Ovary (tissue), 9 donors: ENCODE results near the gene LHX4. TPM values are rescaled to one million over a fixed set of nuclear protein-coding genes. Genes with fewer than 3 reads are reported as not detected.

Experiments used
- DNase-seq, 5 donors: peaks; one replicate each; pipeline ENCODE4 v3.0.0-alpha.2; 2019 to 2020
- H3K27ac ChIP-seq, 2 donors: fragments of 200-600 bp; one replicate each; pipeline versions ENCODE4 v1.5.1 to v1.8.0; 2019 to 2022
- H3K27me3 ChIP-seq: fragments of 200-600 bp; one replicate; pipeline ENCODE4 v1.8.0; 2022
- H3K36me3 ChIP-seq: fragments of 200-600 bp; sonication (generic); one replicate; pipeline ENCODE4 v1.5.1; 2019
- H3K4me1 ChIP-seq: one replicate; pipeline ENCODE4 v1.8.1; 2013; ENCODE audit warnings: mild to moderate bottlenecking, moderate library complexity; ENCODE audit not compliant: insufficient read depth
- H3K4me3 ChIP-seq: fragments of 200-600 bp; sonication (generic); one replicate; pipeline ENCODE4 v1.5.1; 2017
- H3K9me3 ChIP-seq, 2 donors: fragments of 200-600 bp in 1 of 2; sonication (generic) in 1 of 2; one replicate each; pipeline versions ENCODE4 v1.5.1 to v1.8.1; 2013 to 2019; ENCODE audit warnings: mild to moderate bottlenecking in 1 of 2, moderate library complexity in 1 of 2
- CTCF ChIP-seq, 3 donors: fragments of 450-650 bp in 2 of 3; fragments of 200-600 bp in 1 of 3; IDR thresholded peaks; one replicate each; pipeline versions ENCODE4 v1.5.1 to v1.8.0; 2016 to 2022; ENCODE audit warnings: antibody characterized with exemption in 3 of 3, mild to moderate bottlenecking in 1 of 3
- EP300 ChIP-seq: sonication (generic); formaldehyde crosslinking; IDR thresholded peaks from one replicate; pipeline ENCODE4 v1.6.1; 2017; ENCODE audit warnings: antibody characterized with exemption
- POLR2A ChIP-seq: fragments of 450-650 bp; IDR thresholded peaks from one replicate; pipeline ENCODE4 v1.6.1; 2017; ENCODE audit warnings: antibody characterized with exemption, mild to moderate bottlenecking, moderate library complexity
- WGBS, 3 donors: extraction: QIAGEN DNeasy Blood & Tissue Kit in 1 of 3; methylation state at CpG; one replicate each; pipeline versions ENCODE4 v1.1.5 to v1.1.7; 2013 to 2017; 5-methylcytosine and 5-hydroxymethylcytosine counted together
- intact Hi-C, 4 donors: fragments of 100-400 bp; cut with DNase I; formaldehyde crosslinking; loops; one replicate each; pipeline versions ENCODE4 v1.11.0 to v1.15.1; 2022 to 2023
- polyA plus RNA-seq, 2 donors: library from polyadenylated mRNA; stranded (reverse); fragments of 200-250 nt in 1 of 2; fragments of 350-450 nt in 1 of 2; fragmentation: Illumina TruSeq in 1 of 2; extraction: RNeasy Lipid Tissue Mini Kit (QIAGEN cat#74804) in 1 of 2; gene quantifications; one replicate each; pipeline ENCODE4 v1.2.3, GENCODE V29; 2013 to 2014
- total RNA-seq, 7 donors: library from RNA; depleted of rRNA in 2 of 7; stranded (reverse); fragments of >200 nt in 2 of 7; fragmentation: NEBNext Ultra II Directional in 3 of 7; extraction: Animal tissue kit (Norgen Biotek cat#: 25700) in 3 of 7; gene quantifications; one replicate each; pipeline versions ENCODE4 v1.1.0 to v1.2.4, GENCODE V29; 2016 to 2023
- donor health status: DM: no; HTN: no; CAD: no; lungs with moderate emphysema.
- donor health status: DM: no; HTN: no; CAD: no.
- donor health status: Bipolar disorder and iron deficiency.
- donor health status: DM: yes; HTN: yes; CAD: no.
- donor health status: DM: no; HTN: no; CAD: no.
- donor health status: DM: yes; HTN: yes; CAD: no.

The LHX4 gene
- total and polyA plus RNA-seq, 9 donors = 0.05 to 0.10 TPM; not detected in 7

GRCh38 chr1:180186831-180187230, 43.2 kb upstream of the LHX4 start:
- intact Hi-C loops = loop anchor here in 3 of 4 donors (10.0 kb wide), 3 partner anchors 112 to 482 kb away; no protein-coding TSS in a partner anchor
- Histone ChIP-seq H3K4me1 (no peaks in the 10 kb centered on the region), H3K27ac (no peak overlapping the region), H3K27me3 (no peaks in the 10 kb centered on the region), H3K4me3 (no peak overlapping the region), H3K36me3 (no peaks in the 10 kb centered on the region), H3K9me3 (no peaks in the 10 kb centered on the region)
- no peak for TF ChIP-seq CTCF (IDR thresholded peaks at IDR 0.05)
- TF ChIP-seq POLR2A = no peak
- no peak for TF ChIP-seq EP300
- 64 to 74% (median 68%) methylated on average over 8 of the region's 8 CpGs for WGBS, 3 donors
- DNase-seq = no peak

- DNase-seq = no peak
- Histone ChIP-seq H3K9me3 (no peaks in the 10 kb centered on the region), H3K27ac (no peak overlapping the region), H3K27me3 (no peaks in the 10 kb centered on the region), H3K4me1 (no peaks in the 10 kb centered on the region), H3K36me3 (no peaks in the 10 kb centered on the region), H3K4me3 (no peak overlapping the region)
- TF ChIP-seq POLR2A (no peak), CTCF (IDR thresholded peaks at IDR 0.05) (no peak), EP300 (no peak)
- 86 to 90% (median 89%) methylated on average over 5 of the region's 5 CpGs for WGBS, 3 donors
- intact Hi-C loops = loop anchor here in 3 of 4 donors (10.0 kb wide), 3 partner anchors 113 to 483 kb away; no protein-coding TSS in a partner anchor
These were observed 42.4 kb upstream of the LHX4 start for GRCh38 chr1:180187626-180188025.

GRCh38 chr1:180188091-180188506, 42.0 kb upstream of the LHX4 start:
- H3K4me3 ChIP-seq = no peak overlapping the region
- no peak for TF ChIP-seq POLR2A
- TF ChIP-seq CTCF (IDR thresholded peaks at IDR 0.05) = peak in 1 of 3 donors; percentile 10
- no peaks in the 10 kb centered on the region for H3K9me3 ChIP-seq
- DNase-seq = peak in 2 of 5 donors; percentile 50 to 56
- no peaks in the 10 kb centered on the region for H3K4me1 ChIP-seq
- intact Hi-C loops = loop anchor here in 3 of 4 donors (10.0 kb wide), 3 partner anchors 113 to 483 kb away; no protein-coding TSS in a partner anchor
- no peaks in the 10 kb centered on the region for H3K27me3 ChIP-seq
- no peaks in the 10 kb centered on the region for H3K36me3 ChIP-seq
- 38 to 52% (median 46%) methylated on average over 8 of the region's 8 CpGs for whole genome bisulfite sequencing, 3 donors
- no peak overlapping the region for H3K27ac ChIP-seq

GRCh38 chr1:180188684-180189175, 41.3 kb upstream of the LHX4 start:
- Histone ChIP-seq H3K36me3 (no peaks in the 10 kb centered on the region), H3K4me3 (no peak overlapping the region), H3K4me1 (no peaks in the 10 kb centered on the region), H3K27me3 (no peaks in the 10 kb centered on the region), H3K27ac (no peak overlapping the region), H3K9me3 (no peaks in the 10 kb centered on the region)
- intact Hi-C loops = loop anchor here in 3 of 4 donors (10.0 kb wide), 3 partner anchors 114 to 484 kb away; no protein-coding TSS in a partner anchor
- no peak for DNase-seq
- 85 to 86% (median 85%) methylated on average over 8 of the region's 8 CpGs for WGBS, 3 donors
- TF ChIP-seq CTCF (IDR thresholded peaks at IDR 0.05) = no peak
- TF ChIP-seq EP300 = no peak
- TF ChIP-seq POLR2A = no peak
